ENCODE data around the gene WNT5A. TPM values are rescaled to one million over a fixed set of nuclear protein-coding genes. Genes with fewer than 3 reads are reported as not detected.

The WNT5A gene
- total RNA-seq, 1 experiment from 2014 or later = 55.8 TPM

DNA sequence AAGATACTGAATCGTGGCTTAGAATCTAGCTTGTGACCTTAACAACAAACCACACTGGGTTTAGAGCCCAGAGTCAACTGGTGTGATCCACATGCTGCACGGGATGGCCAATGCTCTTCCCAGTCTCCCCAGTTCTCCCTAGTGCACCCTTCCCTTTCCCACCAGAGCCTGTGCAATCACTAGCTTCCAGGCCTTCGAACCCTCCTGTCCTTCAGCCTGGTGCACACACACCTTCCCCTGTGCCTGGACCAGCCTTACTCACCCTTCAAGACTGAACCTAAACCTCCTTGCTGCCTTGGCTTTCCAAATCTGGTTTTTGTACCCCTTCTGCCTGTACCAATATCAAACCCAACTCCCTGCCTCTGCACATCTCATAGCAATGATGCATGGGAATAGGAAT, 43.8 kb downstream of the WNT5A start:
- no peaks in the 10 kb centered on the region; the same call in 1 of the 2 replicates for H3K27me3 ChIP-seq (ENCODE audit: low read length)
- no peak overlapping the region for H3K9ac ChIP-seq (ENCODE audit: low read length)
- no peak for DNase-seq
- H3K4me1 ChIP-seq (ENCODE audit: low read length) = no peaks in the 10 kb centered on the region
- H3K4me2 ChIP-seq (ENCODE audit: low read depth, low read length, poor library complexity, severe bottlenecking) = no peak overlapping the region
- no peak overlapping the region for H3K4me3 ChIP-seq (ENCODE audit: low read length)
- H4K20me1 ChIP-seq (ENCODE audit: insufficient read depth, low read depth, low read length) = no peaks in the 10 kb centered on the region
- no peak overlapping the region for H3K27ac ChIP-seq (ENCODE audit: low read length)
- no peaks in the 10 kb centered on the region for H3K36me3 ChIP-seq (ENCODE audit: insufficient read depth, low read length)
- no peaks in the 10 kb centered on the region for H3K9me3 ChIP-seq (ENCODE audit: low read length)
- no peaks in the 10 kb centered on the region for H3K9me2 ChIP-seq (replicated peaks; ENCODE audit: insufficient read depth, low read length)
- H2AFZ ChIP-seq (ENCODE audit: low read length) = no peak overlapping the region
- H3K79me2 ChIP-seq (ENCODE audit: low read length) = no peaks in the 10 kb centered on the region

- Histone ChIP-seq H2AFZ (ENCODE audit: low read length) (no peak overlapping the region), H3K4me2 (ENCODE audit: low read depth, low read length, poor library complexity, severe bottlenecking) (no peak overlapping the region), H3K4me3 (ENCODE audit: low read length) (no peak overlapping the region), H3K36me3 (ENCODE audit: insufficient read depth, low read length) (no peaks in the 10 kb centered on the region), H3K4me1 (ENCODE audit: low read length) (no peaks in the 10 kb centered on the region), H3K9me3 (ENCODE audit: low read length) (no peaks in the 10 kb centered on the region), H4K20me1 (ENCODE audit: insufficient read depth, low read depth, low read length) (no peaks in the 10 kb centered on the region), H3K79me2 (ENCODE audit: low read length) (no peaks in the 10 kb centered on the region), H3K27me3 (ENCODE audit: low read length) (no peaks in the 10 kb centered on the region; the same call in 1 of the 2 replicates), H3K27ac (ENCODE audit: low read length) (no peak overlapping the region), H3K9me2 (replicated peaks; ENCODE audit: insufficient read depth, low read length) (no peaks in the 10 kb centered on the region), H3K9ac (ENCODE audit: low read length) (no peak overlapping the region)
- DNase-seq = no peak
Measured at GRCh38 chr3:55442861-55443260, 44.2 kb downstream of the WNT5A start.

GRCh38 chr3:55441499-55441898, 45.6 kb downstream of the WNT5A start:
- H3K27me3 ChIP-seq (ENCODE audit: low read length) = no peaks in the 10 kb centered on the region; the same call in 1 of the 2 replicates
- no peaks in the 10 kb centered on the region for H3K79me2 ChIP-seq (ENCODE audit: low read length)
- no peak overlapping the region for H3K27ac ChIP-seq (ENCODE audit: low read length)
- H3K36me3 ChIP-seq (ENCODE audit: insufficient read depth, low read length) = no peaks in the 10 kb centered on the region
- H2AFZ ChIP-seq (ENCODE audit: low read length) = no peak overlapping the region
- DNase-seq = no peak
- H3K4me1 ChIP-seq (ENCODE audit: low read length) = no peaks in the 10 kb centered on the region
- no peak overlapping the region for H3K9ac ChIP-seq (ENCODE audit: low read length)
- no peaks in the 10 kb centered on the region for H4K20me1 ChIP-seq (ENCODE audit: insufficient read depth, low read depth, low read length)
- no peaks in the 10 kb centered on the region for H3K9me3 ChIP-seq (ENCODE audit: low read length)
- no peaks in the 10 kb centered on the region for H3K9me2 ChIP-seq (replicated peaks; ENCODE audit: insufficient read depth, low read length)
- H3K4me3 ChIP-seq (ENCODE audit: low read length) = no peak overlapping the region
- H3K4me2 ChIP-seq (ENCODE audit: low read depth, low read length, poor library complexity, severe bottlenecking) = no peak overlapping the region

- H3K9ac ChIP-seq (ENCODE audit: low read length) = no peak overlapping the region
- no peak overlapping the region for H3K27ac ChIP-seq (ENCODE audit: low read length)
- no peaks in the 10 kb centered on the region; the same call in 1 of the 2 replicates for H3K27me3 ChIP-seq (ENCODE audit: low read length)
- H3K4me3 ChIP-seq (ENCODE audit: low read length) = no peak overlapping the region
- DNase-seq = no peak
- H3K9me3 ChIP-seq (ENCODE audit: low read length) = no peaks in the 10 kb centered on the region
- no peaks in the 10 kb centered on the region for H3K9me2 ChIP-seq (replicated peaks; ENCODE audit: insufficient read depth, low read length)
- H3K4me1 ChIP-seq (ENCODE audit: low read length) = peaks cover 3% of the 10 kb centered on the region; the same call in 1 of the 2 replicates
- H3K79me2 ChIP-seq (ENCODE audit: low read length) = no peaks in the 10 kb centered on the region
- H3K4me2 ChIP-seq (ENCODE audit: low read depth, low read length, poor library complexity, severe bottlenecking) = no peak overlapping the region
- H3K36me3 ChIP-seq (ENCODE audit: insufficient read depth, low read length) = no peaks in the 10 kb centered on the region
- H4K20me1 ChIP-seq (ENCODE audit: insufficient read depth, low read depth, low read length) = no peaks in the 10 kb centered on the region
- no peak overlapping the region for H2AFZ ChIP-seq (ENCODE audit: low read length)
Measured at GRCh38 chr3:55440104-55440708, 46.9 kb downstream of the WNT5A start.

DNA sequence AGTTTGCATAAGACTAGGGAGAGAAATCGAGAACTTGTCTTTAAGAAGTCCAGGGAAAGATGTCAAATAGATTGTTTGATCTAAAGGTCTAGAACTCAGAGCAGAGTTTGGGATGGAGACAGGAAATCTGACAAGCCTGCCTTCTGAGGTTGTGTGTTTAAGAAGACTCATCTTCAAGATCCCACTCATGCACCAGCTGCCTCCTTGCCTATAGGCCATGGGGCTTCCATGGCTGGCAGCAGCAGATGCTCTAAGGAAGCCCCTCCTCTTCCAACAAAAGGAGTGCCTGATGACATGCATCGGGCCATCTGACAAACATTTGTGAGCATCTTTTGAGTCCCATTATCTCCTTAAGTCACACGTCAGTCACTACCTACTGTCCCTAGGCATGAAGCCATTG, 47.4 kb downstream of the WNT5A start:
- Histone ChIP-seq H3K27ac (ENCODE audit: low read length) (no peak overlapping the region), H3K36me3 (ENCODE audit: insufficient read depth, low read length) (no peaks in the 10 kb centered on the region), H2AFZ (ENCODE audit: low read length) (no peak overlapping the region), H3K4me1 (ENCODE audit: low read length) (peaks cover 3% of the 10 kb centered on the region; the same call in 1 of the 2 replicates), H3K4me2 (ENCODE audit: low read depth, low read length, poor library complexity, severe bottlenecking) (no peak overlapping the region), H3K27me3 (ENCODE audit: low read length) (no peaks in the 10 kb centered on the region; the same call in 1 of the 2 replicates), H4K20me1 (ENCODE audit: insufficient read depth, low read depth, low read length) (no peaks in the 10 kb centered on the region), H3K9ac (ENCODE audit: low read length) (no peak overlapping the region), H3K4me3 (ENCODE audit: low read length) (no peak overlapping the region), H3K9me2 (replicated peaks; ENCODE audit: insufficient read depth, low read length) (no peaks in the 10 kb centered on the region), H3K9me3 (ENCODE audit: low read length) (no peaks in the 10 kb centered on the region), H3K79me2 (ENCODE audit: low read length) (no peaks in the 10 kb centered on the region)
- no peak for DNase-seq

DNA sequence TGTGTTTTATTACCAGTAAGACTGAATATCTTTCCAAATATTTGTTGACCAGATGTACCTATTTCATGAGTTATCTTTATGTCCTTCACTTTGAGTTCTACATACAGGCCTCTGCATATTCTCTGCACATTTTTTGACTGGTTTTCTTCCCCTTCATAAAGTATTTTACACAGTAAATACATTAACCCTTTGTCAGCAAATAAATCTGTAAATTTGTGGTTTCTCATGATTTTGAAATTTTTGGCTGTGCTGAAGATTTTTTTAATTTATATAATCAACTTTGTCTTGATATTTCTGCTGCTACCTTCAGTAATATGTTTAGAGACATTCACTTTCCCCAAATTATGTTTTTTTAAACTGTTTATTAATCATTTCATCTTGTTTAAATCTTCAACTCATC, 50.5 kb downstream of the WNT5A start:
- Histone ChIP-seq H3K4me1 (ENCODE audit: low read length) (peaks cover 3% of the 10 kb centered on the region; the same call in 1 of the 2 replicates), H2AFZ (ENCODE audit: low read length) (no peak overlapping the region), H3K27ac (ENCODE audit: low read length) (no peak overlapping the region), H3K9me3 (ENCODE audit: low read length) (no peaks in the 10 kb centered on the region), H3K4me2 (ENCODE audit: low read depth, low read length, poor library complexity, severe bottlenecking) (no peak overlapping the region), H3K27me3 (ENCODE audit: low read length) (no peaks in the 10 kb centered on the region), H3K36me3 (ENCODE audit: insufficient read depth, low read length) (no peaks in the 10 kb centered on the region), H3K79me2 (ENCODE audit: low read length) (no peaks in the 10 kb centered on the region), H3K9ac (ENCODE audit: low read length) (no peak overlapping the region), H4K20me1 (ENCODE audit: insufficient read depth, low read depth, low read length) (no peaks in the 10 kb centered on the region), H3K4me3 (ENCODE audit: low read length) (no peak overlapping the region), H3K9me2 (replicated peaks; ENCODE audit: insufficient read depth, low read length) (no peaks in the 10 kb centered on the region)
- DNase-seq = no peak

GRCh38 chr3:55435491-55435890, 51.6 kb downstream of the WNT5A start:
- Histone ChIP-seq H3K79me2 (ENCODE audit: low read length) (no peaks in the 10 kb centered on the region), H3K4me1 (ENCODE audit: low read length) (peaks cover 3% of the 10 kb centered on the region; the same call in 1 of the 2 replicates), H3K9me3 (ENCODE audit: low read length) (no peaks in the 10 kb centered on the region), H3K36me3 (ENCODE audit: insufficient read depth, low read length) (no peaks in the 10 kb centered on the region), H3K27me3 (ENCODE audit: low read length) (no peaks in the 10 kb centered on the region), H3K27ac (ENCODE audit: low read length) (no peak overlapping the region), H3K4me2 (ENCODE audit: low read depth, low read length, poor library complexity, severe bottlenecking) (no peak overlapping the region), H3K9me2 (replicated peaks; ENCODE audit: insufficient read depth, low read length) (no peaks in the 10 kb centered on the region), H4K20me1 (ENCODE audit: insufficient read depth, low read depth, low read length) (no peaks in the 10 kb centered on the region), H3K4me3 (ENCODE audit: low read length) (no peak overlapping the region), H2AFZ (ENCODE audit: low read length) (no peak overlapping the region), H3K9ac (ENCODE audit: low read length) (no peak overlapping the region)
- no peak for DNase-seq

- no peaks in the 10 kb centered on the region for H3K9me3 ChIP-seq (ENCODE audit: low read length)
- no peaks in the 10 kb centered on the region for H3K79me2 ChIP-seq (ENCODE audit: low read length)
- H3K9me2 ChIP-seq (replicated peaks; ENCODE audit: insufficient read depth, low read length) = no peaks in the 10 kb centered on the region
- H3K4me3 ChIP-seq (ENCODE audit: low read length) = no peak overlapping the region
- no peak overlapping the region for H2AFZ ChIP-seq (ENCODE audit: low read length)
- H4K20me1 ChIP-seq (ENCODE audit: insufficient read depth, low read depth, low read length) = no peaks in the 10 kb centered on the region
- no peaks in the 10 kb centered on the region for H3K27me3 ChIP-seq (ENCODE audit: low read length)
- no peak overlapping the region for H3K9ac ChIP-seq (ENCODE audit: low read length)
- no peaks in the 10 kb centered on the region for H3K36me3 ChIP-seq (ENCODE audit: insufficient read depth, low read length)
- peak; percentile 87 for DNase-seq
- H3K4me1 ChIP-seq (ENCODE audit: low read length) = peaks cover 3% of the 10 kb centered on the region; the same call in 1 of the 2 replicates
- H3K4me2 ChIP-seq (ENCODE audit: low read depth, low read length, poor library complexity, severe bottlenecking) = no peak overlapping the region
- no peak overlapping the region for H3K27ac ChIP-seq (ENCODE audit: low read length)
Measured at GRCh38 chr3:55434789-55435188, 52.3 kb downstream of the WNT5A start.
